Measurements from ENCODE around the gene ERBB3. TPM values are rescaled to one million over a fixed set of nuclear protein-coding genes. Genes with fewer than 3 reads are reported as not detected.
A peak's percentile ranks its signal among the peaks of the same experiment; 100 is the strongest.

The ERBB3 gene
- total RNA-seq, 1 donor from 2014 or later = 0.65 TPM

GRCh38 chr12:56134897-56135296 lies 54.9 kb downstream of the ERBB3 start:
- no peak for DNase-seq (ENCODE audit: low spot score)
- Mint-ChIP-seq H3K27ac (no peak overlapping the region), H3K36me3 (ENCODE audit: low read depth) (peaks cover 73% of the 10 kb centered on the region), H3K4me1 (ENCODE audit: low read depth) (peaks cover 59% of the 10 kb centered on the region), H3K9me3 (no peaks in the 10 kb centered on the region), H3K27me3 (ENCODE audit: insufficient read depth) (no peaks in the 10 kb centered on the region), H3K4me3 (no peak overlapping the region)
- intact Hi-C loops (cut with micrococcal nuclease) = no loop called here

GRCh38 chr12:56137853-56138571 lies 58.0 kb downstream of the ERBB3 start:
- Mint-ChIP-seq H3K27me3 (ENCODE audit: insufficient read depth) (no peaks in the 10 kb centered on the region), H3K36me3 (ENCODE audit: low read depth) (peaks cover 73% of the 10 kb centered on the region), H3K27ac (peak overlapping the region; percentile 16), H3K9me3 (no peaks in the 10 kb centered on the region), H3K4me3 (no peak overlapping the region), H3K4me1 (ENCODE audit: low read depth) (peaks cover 42% of the 10 kb centered on the region)
- DNase-seq (ENCODE audit: low spot score) = no peak
- intact Hi-C loops (cut with micrococcal nuclease) = no loop called here

- no peak for DNase-seq (ENCODE audit: low spot score)
- Mint-ChIP-seq H3K27ac (peak overlapping the region; percentile 5), H3K9me3 (no peaks in the 10 kb centered on the region), H3K36me3 (ENCODE audit: low read depth) (peaks cover 70% of the 10 kb centered on the region), H3K4me3 (no peak overlapping the region), H3K27me3 (ENCODE audit: insufficient read depth) (no peaks in the 10 kb centered on the region), H3K4me1 (ENCODE audit: low read depth) (peaks cover 34% of the 10 kb centered on the region)
- intact Hi-C loops (cut with micrococcal nuclease) = no loop called here
These were observed 62.2 kb downstream of the ERBB3 start for GRCh38 chr12:56141946-56142784.

GRCh38 chr12:56143217-56143616 lies 63.3 kb downstream of the ERBB3 start:
- no peak for DNase-seq (ENCODE audit: low spot score)
- no peak overlapping the region for H3K4me3 Mint-ChIP-seq
- H3K4me1 Mint-ChIP-seq (ENCODE audit: low read depth) = peaks cover 25% of the 10 kb centered on the region
- H3K36me3 Mint-ChIP-seq (ENCODE audit: low read depth) = peaks cover 61% of the 10 kb centered on the region
- H3K27me3 Mint-ChIP-seq (ENCODE audit: insufficient read depth) = no peaks in the 10 kb centered on the region
- intact Hi-C loops (cut with micrococcal nuclease) = no loop called here
- H3K9me3 Mint-ChIP-seq = no peaks in the 10 kb centered on the region
- H3K27ac Mint-ChIP-seq = peak overlapping the region; percentile 70

GRCh38 chr12:56143870-56144269 lies 63.9 kb downstream of the ERBB3 start:
- H3K27me3 Mint-ChIP-seq (ENCODE audit: insufficient read depth) = no peaks in the 10 kb centered on the region
- H3K27ac Mint-ChIP-seq = peak overlapping the region; percentile 40
- H3K36me3 Mint-ChIP-seq (ENCODE audit: low read depth) = peaks cover 54% of the 10 kb centered on the region
- peaks cover 19% of the 10 kb centered on the region for H3K4me1 Mint-ChIP-seq (ENCODE audit: low read depth)
- H3K4me3 Mint-ChIP-seq = no peak overlapping the region
- intact Hi-C loops (cut with micrococcal nuclease) = no loop called here
- no peak for DNase-seq (ENCODE audit: low spot score)
- no peaks in the 10 kb centered on the region for H3K9me3 Mint-ChIP-seq

- intact Hi-C loops (cut with micrococcal nuclease) = no loop called here
- Mint-ChIP-seq H3K9me3 (no peaks in the 10 kb centered on the region), H3K4me3 (no peak overlapping the region), H3K36me3 (ENCODE audit: low read depth) (peaks cover 47% of the 10 kb centered on the region), H3K27ac (no peak overlapping the region), H3K27me3 (ENCODE audit: insufficient read depth) (no peaks in the 10 kb centered on the region), H3K4me1 (ENCODE audit: low read depth) (peaks cover 22% of the 10 kb centered on the region)
- no peak for DNase-seq (ENCODE audit: low spot score)
These were observed 65.3 kb downstream of the ERBB3 start for GRCh38 chr12:56145217-56145616.

GRCh38 chr12:56146492-56147460 lies 66.8 kb downstream of the ERBB3 start:
- intact Hi-C loops (cut with micrococcal nuclease) = no loop called here
- Mint-ChIP-seq H3K4me3 (no peak overlapping the region), H3K27ac (no peak overlapping the region), H3K27me3 (ENCODE audit: insufficient read depth) (no peaks in the 10 kb centered on the region), H3K4me1 (ENCODE audit: low read depth) (peaks cover 37% of the 10 kb centered on the region), H3K9me3 (no peaks in the 10 kb centered on the region), H3K36me3 (ENCODE audit: low read depth) (peaks cover 38% of the 10 kb centered on the region)
- DNase-seq (ENCODE audit: low spot score) = no peak

GRCh38 chr12:56150563-56150962 lies 70.6 kb downstream of the ERBB3 start:
- peaks cover 30% of the 10 kb centered on the region for H3K4me1 Mint-ChIP-seq (ENCODE audit: low read depth)
- H3K4me3 Mint-ChIP-seq = peak overlapping the region; percentile 88
- peak overlapping the region; percentile 74 for H3K27ac Mint-ChIP-seq

GRCh38 chr12:56151672-56152131 lies 71.7 kb downstream of the ERBB3 start:
- H3K4me1 Mint-ChIP-seq (ENCODE audit: low read depth) = peaks cover 33% of the 10 kb centered on the region
- H3K4me3 Mint-ChIP-seq = peak overlapping the region; percentile 88
- no peaks in the 10 kb centered on the region for H3K9me3 Mint-ChIP-seq
- intact Hi-C loops (cut with micrococcal nuclease) = loop anchor here (1.0 to 10.0 kb wide), 12 partner anchors 9 to 1396 kb away; partner anchors contain the start of genes ATP5F1B, DCTN2, ESYT1 and PA2G4
- DNase-seq (ENCODE audit: low spot score) = peak; percentile 60
- no peaks in the 10 kb centered on the region for H3K27me3 Mint-ChIP-seq (ENCODE audit: insufficient read depth)
- peak overlapping the region; percentile 99 for H3K27ac Mint-ChIP-seq
- H3K36me3 Mint-ChIP-seq (ENCODE audit: low read depth) = peaks cover 13% of the 10 kb centered on the region

More at GRCh38 chr12:56150563-56150962, 70.6 kb downstream of the ERBB3 start:
- no peaks in the 10 kb centered on the region for H3K9me3 Mint-ChIP-seq
- peaks cover 11% of the 10 kb centered on the region for H3K36me3 Mint-ChIP-seq (ENCODE audit: low read depth)
- no peaks in the 10 kb centered on the region for H3K27me3 Mint-ChIP-seq (ENCODE audit: insufficient read depth)
- intact Hi-C loops (cut with micrococcal nuclease) = loop anchor here (5.0 to 10.0 kb wide), 3 partner anchors 497 to 1397 kb away; partner anchors contain the start of genes ATP5F1B, DCTN2 and PTGES3
- DNase-seq (ENCODE audit: low spot score) = no peak

GRCh38 chr12:56152132-56152755 lies 72.3 kb downstream of the ERBB3 start, which contains the start of gene MYL6B:
Gene MYL6B (plus strand): TSS chr12:56152587. CDS start chr12:56153919, 1,332 bp downstream.
- Mint-ChIP-seq H3K4me1 (ENCODE audit: low read depth) (peaks cover 36% of the 10 kb centered on the region), H3K36me3 (ENCODE audit: low read depth) (peaks cover 14% of the 10 kb centered on the region), H3K27me3 (ENCODE audit: insufficient read depth) (no peaks in the 10 kb centered on the region), H3K4me3 (peak within 1 kb of the TSS; percentile 88), H3K9me3 (no peaks in the 10 kb centered on the region), H3K27ac (peak within 1 kb of the TSS; percentile 99)
- intact Hi-C loops (cut with micrococcal nuclease) = loop anchor here (1.0 to 10.0 kb wide), 12 partner anchors 8 to 1395 kb away; partner anchors contain the start of genes ATP5F1B, DCTN2, ESYT1 and PA2G4
- DNase-seq (ENCODE audit: low spot score) = peak; percentile 92

Measured in activated T-helper 1 cell treated with anti-CD3 and anti-CD28 coated beads, Interleukin-12 subunit alpha, Interleukin-12 subunit beta, Interleukin-2, Interleukin-4 antibody, amounts not matched to agents 30 ng/mL and 10 ng/mL and 1 ng/mL, durations not matched to agents 14 hours and 24 hours and 36 hours (primary cell).